OCI-LY1 (cell line): Measurements from ENCODE around the gene RP9.

ENCODE experiments used
- H2AFZ ChIP-seq: fragments of 200-600 bp; sonication (generic), shearing (Covaris generic); 2 replicates; pipeline ENCODE4 v1.6.0; 2014; ENCODE audit warnings: antibody characterized with exemption, mild to moderate bottlenecking, low read length
- H3F3A ChIP-seq: fragments of 200-600 bp; sonication (generic), shearing (Covaris generic); 2 replicates; pipeline ENCODE4 v1.6.0; 2014; ENCODE audit warnings: mild to moderate bottlenecking, antibody characterized with exemption, low read length, moderate library complexity; ENCODE audit not compliant: insufficient read depth
- H3K27ac ChIP-seq: fragments of 200-600 bp; sonication (generic); 2 replicates; pipeline ENCODE4 v1.5.1; 2014; ENCODE audit warnings: low read length, mixed run types, mild to moderate bottlenecking, low read depth; ENCODE audit not compliant: poor library complexity, severe bottlenecking
- H3K27me3 ChIP-seq: fragments of 200-600 bp; sonication (generic); 2 replicates; pipeline ENCODE4 v1.6.0; 2014; ENCODE audit warnings: antibody characterized with exemption, mild to moderate bottlenecking, low read length, moderate library complexity; ENCODE audit not compliant: insufficient read depth
- H3K36me3 ChIP-seq: fragments of 200-600 bp; sonication (generic); 2 replicates; pipeline ENCODE4 v1.6.1; 2014; ENCODE audit warnings: mild to moderate bottlenecking, antibody characterized with exemption, low read length, moderate library complexity, mixed read lengths; ENCODE audit not compliant: insufficient read depth
- H3K4me1 ChIP-seq: fragments of 200-600 bp; sonication (generic); 2 replicates; pipeline ENCODE4 v1.5.1; 2014; ENCODE audit warnings: mild to moderate bottlenecking, low read length, moderate library complexity; ENCODE audit not compliant: insufficient read depth, severe bottlenecking
- H3K4me2 ChIP-seq: fragments of 200-600 bp; sonication (generic), shearing (Covaris generic); 2 replicates; pipeline ENCODE4 v1.6.1; 2014; ENCODE audit warnings: low read length
- H3K4me3 ChIP-seq: fragments of 200-600 bp; sonication (generic); 2 replicates; pipeline ENCODE4 v1.5.1; 2014; ENCODE audit warnings: low read length, low read depth, mild to moderate bottlenecking, mixed read lengths; ENCODE audit not compliant: poor library complexity, severe bottlenecking
- H3K79me2 ChIP-seq: fragments of 200-600 bp; shearing (Covaris generic); 2 replicates; pipeline ENCODE4 v1.6.1; 2016; ENCODE audit warnings: mixed run types, low read length, mixed read lengths; ENCODE audit not compliant: insufficient read depth
- H3K9ac ChIP-seq: fragments of 200-600 bp; sonication (generic), shearing (Covaris generic); 2 replicates; pipeline ENCODE4 v1.6.1; 2014; ENCODE audit warnings: mild to moderate bottlenecking, low read length, mixed read lengths
- H3K9me2 ChIP-seq: fragments of 200-600 bp; sonication (generic), shearing (Covaris generic); 2 replicates; pipeline ENCODE4 v1.6.1; 2014; ENCODE audit warnings: low read depth, mild to moderate bottlenecking, low read length, mixed read lengths
- H3K9me3 ChIP-seq: fragments of 200-600 bp; shearing (Covaris generic); 2 replicates; pipeline ENCODE4 v1.6.1; 2014; ENCODE audit warnings: low read length, mixed read lengths
- H4K20me1 ChIP-seq: fragments of 200-600 bp; sonication (generic), shearing (Covaris generic); 2 replicates; pipeline ENCODE4 v1.6.0; 2016; ENCODE audit warnings: mild to moderate bottlenecking, low read length; ENCODE audit not compliant: insufficient read depth
- CTCF ChIP-seq: fragments of 200-600 bp; sonication (generic), shearing (Covaris generic); IDR thresholded peaks from 2 replicates; pipeline ENCODE4 v1.5.1; 2017; ENCODE audit warnings: mild to moderate bottlenecking, antibody characterized with exemption, low read length, moderate library complexity, mixed read lengths
- EZH2 ChIP-seq: fragments of 200-600 bp; sonication (generic), shearing (Covaris generic); IDR thresholded peaks from 2 replicates; pipeline ENCODE4 v1.8.0; 2017; ENCODE audit warnings: borderline replicate concordance, mixed run types, mild to moderate bottlenecking, antibody characterized with exemption, low read length, moderate library complexity, mixed read lengths

RP9 gene

GRCh38 chr7:33118383-33118782 is 9.2 kb upstream of the RP9 start:
- H3K9me3 ChIP-seq: peaks cover 6% of the 10 kb centered on the region
- H3K4me1 ChIP-seq: no peaks in the 10 kb centered on the region
- H3F3A ChIP-seq: no peaks in the 10 kb centered on the region
- H3K9me2 ChIP-seq: no peaks in the 10 kb centered on the region
- no peak overlapping the region for H3K9ac ChIP-seq
- H3K4me3 ChIP-seq: no peak overlapping the region
- no peaks in the 10 kb centered on the region for H4K20me1 ChIP-seq
- H2AFZ ChIP-seq: no peak overlapping the region
- H3K79me2 ChIP-seq: no peaks in the 10 kb centered on the region
- no peaks in the 10 kb centered on the region for H3K27me3 ChIP-seq
- TF ChIP-seq CTCF (no peak), EZH2 (no peak)
- no peak overlapping the region for H3K4me2 ChIP-seq
- no peaks in the 10 kb centered on the region; the same call in 1 of the 2 replicates for H3K36me3 ChIP-seq
- no peak overlapping the region for H3K27ac ChIP-seq

- Histone ChIP-seq H3K9ac (no peak overlapping the region), H3K4me1 (peaks cover 4% of the 10 kb centered on the region), H3K27ac (no peak overlapping the region), H3K4me3 (no peak overlapping the region), H3K9me3 (peaks cover 6% of the 10 kb centered on the region), H4K20me1 (no peaks in the 10 kb centered on the region), H3K27me3 (no peaks in the 10 kb centered on the region), H3K79me2 (no peaks in the 10 kb centered on the region), H3K36me3 (no peaks in the 10 kb centered on the region; the same call in 1 of the 2 replicates), H2AFZ (no peak overlapping the region), H3K9me2 (no peaks in the 10 kb centered on the region), H3K4me2 (no peak overlapping the region), H3F3A (no peaks in the 10 kb centered on the region)
- TF ChIP-seq EZH2: no peak
- no peak for TF ChIP-seq CTCF
Observed at GRCh38 chr7:33114976-33115375, 5.8 kb upstream of the RP9 start.

- H2AFZ ChIP-seq: no peak overlapping the region
- peaks cover 15% of the 10 kb centered on the region; the same call in 1 of the 2 replicates for H3K79me2 ChIP-seq
- no peaks in the 10 kb centered on the region for H3F3A ChIP-seq
- peaks cover 28% of the 10 kb centered on the region for H3K4me1 ChIP-seq
- H3K27ac ChIP-seq: no peak overlapping the region
- no peak overlapping the region for H3K4me3 ChIP-seq
- no peaks in the 10 kb centered on the region for H3K9me3 ChIP-seq
- H4K20me1 ChIP-seq: no peaks in the 10 kb centered on the region
- no peaks in the 10 kb centered on the region for H3K9me2 ChIP-seq
- no peaks in the 10 kb centered on the region for H3K36me3 ChIP-seq
- no peak overlapping the region for H3K9ac ChIP-seq
- no peak overlapping the region for H3K4me2 ChIP-seq
- TF ChIP-seq CTCF: no peak
- H3K27me3 ChIP-seq: no peaks in the 10 kb centered on the region
Observed at GRCh38 chr7:33111614-33112013, 2.4 kb upstream of the RP9 start.
